Epithelial cell of proximal tubule (primary cell): ENCODE measurements around the gene MAPKAP1. TPM values are rescaled to one million over a fixed set of nuclear protein-coding genes. Genes with fewer than 3 reads are reported as not detected.

Experiments used
- DNase-seq: peaks from one replicate; pipeline ENCODE4 v3.0.0-alpha.2; 2011; ENCODE audit warnings: low read depth
- H3K4me3 ChIP-seq: 2 replicates; pipeline ENCODE4 v1.5.1; 2011; ENCODE audit warnings: low read depth, mild to moderate bottlenecking, low read length
- CTCF ChIP-seq: conservative IDR thresholded peaks from 2 replicates; pipeline ENCODE4 v1.5.1; 2012; ENCODE audit warnings: low read depth, mild to moderate bottlenecking, low read length
- total RNA-seq: library from RNA; depleted of rRNA; stranded (reverse); fragments of >200 nt; gene quantifications from 2 replicates; pipeline ENCODE4 v1.2.3, GENCODE V29; 2015

MAPKAP1 gene
- total RNA-seq, 1 donor from 2014 or later: 100 TPM

GRCh38 chr9:125680445-125680844 is 26.6 kb downstream of the MAPKAP1 start:
- no peak for DNase-seq
- H3K4me3 ChIP-seq: no peak overlapping the region
- no peak for TF ChIP-seq CTCF

DNA sequence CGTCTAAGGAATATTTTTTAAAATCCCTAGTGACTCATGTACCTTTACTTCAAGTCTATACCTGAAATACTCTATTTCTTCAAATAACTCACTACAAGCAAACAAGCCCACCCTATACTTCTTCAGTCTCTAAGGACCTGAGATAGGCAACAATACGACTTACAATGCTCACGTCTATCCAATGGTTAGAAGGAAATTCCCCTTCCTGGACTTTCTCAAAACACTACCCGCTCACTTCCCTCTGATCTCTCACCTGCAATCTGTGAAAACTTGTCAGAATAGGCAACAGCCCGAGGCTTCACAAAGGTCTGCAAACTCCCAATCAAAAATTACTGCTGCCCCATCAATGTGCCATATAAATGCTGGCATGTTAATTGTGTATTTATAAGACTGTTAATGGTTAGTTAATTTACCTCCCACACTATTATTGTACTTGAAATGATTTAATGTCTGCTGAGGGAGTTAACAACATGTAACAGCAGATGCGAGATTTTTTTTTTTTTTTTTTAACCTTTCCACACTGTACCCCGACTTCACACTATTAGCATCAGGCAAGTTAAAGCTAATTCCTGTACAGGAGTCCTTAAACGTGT is 27.3 kb downstream of the MAPKAP1 start:
- TF ChIP-seq CTCF: no peak
- DNase-seq: no peak
- no peak overlapping the region for H3K4me3 ChIP-seq

- no peak overlapping the region for H3K4me3 ChIP-seq
- peak; percentile 74 for DNase-seq
- no peak for TF ChIP-seq CTCF
Observed at GRCh38 chr9:125674981-125675973, 31.7 kb downstream of the MAPKAP1 start.

DNA sequence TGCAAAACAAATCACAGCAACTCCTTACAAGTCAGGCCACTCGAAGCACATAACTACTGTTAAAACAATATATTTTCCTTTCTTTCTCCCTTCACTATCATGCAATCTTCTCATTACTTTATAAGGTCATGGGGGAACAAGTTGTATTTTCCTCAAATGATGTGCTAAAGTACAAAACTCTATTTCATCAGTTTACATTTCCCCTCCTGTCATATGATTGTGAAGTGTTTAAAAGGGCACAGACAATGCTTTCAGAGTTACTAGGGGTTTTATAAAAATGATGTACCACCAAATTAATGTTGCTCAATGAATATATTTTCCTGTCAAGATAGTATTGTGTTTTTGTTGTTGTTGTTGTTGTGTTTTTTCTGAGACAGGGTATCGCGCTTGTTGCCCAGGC is 34.1 kb downstream of the MAPKAP1 start:
- TF ChIP-seq CTCF: no peak
- H3K4me3 ChIP-seq: no peak overlapping the region
- no peak for DNase-seq

DNA sequence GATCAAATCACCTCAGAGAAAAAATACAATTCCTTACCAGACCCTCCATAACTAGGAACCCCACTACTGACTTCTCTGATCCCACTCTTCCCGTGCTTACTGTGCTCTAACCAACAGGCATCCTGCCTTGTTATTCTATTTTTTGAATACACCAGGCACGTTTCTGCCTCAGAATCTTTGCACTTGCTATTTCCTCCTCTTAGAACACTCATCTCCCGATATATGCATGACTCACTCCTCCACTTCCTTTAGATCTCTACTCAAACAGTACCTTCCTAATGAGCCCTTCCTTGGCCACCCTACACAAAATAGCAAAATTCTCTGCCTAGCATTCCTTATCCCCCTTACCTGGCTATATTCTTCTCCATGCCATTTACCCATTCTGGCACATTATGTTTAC is 43.9 kb downstream of the MAPKAP1 start:
- no peak for DNase-seq
- H3K4me3 ChIP-seq: no peak overlapping the region
- no peak for TF ChIP-seq CTCF

- no peak overlapping the region for H3K4me3 ChIP-seq
- no peak for DNase-seq
- no peak for TF ChIP-seq CTCF
Observed at GRCh38 chr9:125660557-125660956, 46.5 kb downstream of the MAPKAP1 start.
